ENCODE results near the gene GPX3. TPM values are rescaled to one million over a fixed set of nuclear protein-coding genes. Genes with fewer than 3 reads are reported as not detected.
A peak's percentile ranks its signal among the peaks of the same experiment; 100 is the strongest.

GPX3 gene
- total RNA-seq, 6 experiments from 2014 or later, result 192 to 869 (median 343) TPM

- H3K9me3 ChIP-seq, result no peaks in the 10 kb centered on the region
- ATAC-seq (no peak), DNase-seq (no peak)
- H3K36me3 ChIP-seq, result no peaks in the 10 kb centered on the region
- H3K27me3 ChIP-seq, result no peaks in the 10 kb centered on the region
- TF ChIP-seq POLR2A (IDR thresholded peaks at IDR 0.05), result no peak
- no peak for TF ChIP-seq CTCF (IDR thresholded peaks at IDR 0.05)
- H3K4me3 ChIP-seq, result no peak overlapping the region
- no peak overlapping the region for H3K27ac ChIP-seq
- intact Hi-C loops (cut with DNase I), result loop anchor here in 1 of 2 donors (5.0 kb wide), 1 partner anchor 34 kb away; no protein-coding TSS in a partner anchor
- peaks cover 0 to 36% (median 15%) of the 10 kb centered on the region in 4 donors for H3K4me1 ChIP-seq
- 63% methylated on average over 2 of the region's 2 CpGs for WGBS (ENCODE audit: insufficient coverage, low coverage, low lambda C conversion rate, missing lambda C conversion rate)
Measured at GRCh38 chr5:151008210-151008491, 12.2 kb upstream of the GPX3 start.

GRCh38 chr5:151008906-151009305 is 11.5 kb upstream of the GPX3 start:
- Histone ChIP-seq H3K36me3 (no peaks in the 10 kb centered on the region), H3K4me3 (no peak overlapping the region), H3K27me3 (no peaks in the 10 kb centered on the region), H3K4me1 (peaks cover 0 to 31% (median 12%) of the 10 kb centered on the region in 4 donors), H3K9me3 (no peaks in the 10 kb centered on the region), H3K27ac (no peak overlapping the region)
- intact Hi-C loops (cut with DNase I), result loop anchor here in 1 of 2 donors (5.0 kb wide), 1 partner anchor 33 kb away; no protein-coding TSS in a partner anchor
- 80% methylated on average over 2 of the region's 4 CpGs for WGBS (ENCODE audit: insufficient coverage, low coverage, low lambda C conversion rate, missing lambda C conversion rate)
- ATAC-seq (no peak), DNase-seq (no peak)
- TF ChIP-seq CTCF (IDR thresholded peaks at IDR 0.05), result no peak
- TF ChIP-seq POLR2A (IDR thresholded peaks at IDR 0.05), result no peak

GRCh38 chr5:151012862-151013261 is 7.5 kb upstream of the GPX3 start:
- Histone ChIP-seq H3K27me3 (no peaks in the 10 kb centered on the region), H3K27ac (no peak overlapping the region), H3K4me3 (no peak overlapping the region), H3K9me3 (no peaks in the 10 kb centered on the region), H3K36me3 (no peaks in the 10 kb centered on the region), H3K4me1 (peaks cover 0 to 38% (median 20%) of the 10 kb centered on the region in 4 donors)
- 63% methylated on average over 6 of the region's 6 CpGs for WGBS (ENCODE audit: insufficient coverage, low coverage, low lambda C conversion rate, missing lambda C conversion rate)
- TF ChIP-seq POLR2A (IDR thresholded peaks at IDR 0.05) (no peak), CTCF (IDR thresholded peaks at IDR 0.05) (no peak)
- intact Hi-C loops (cut with DNase I), result no loop called here
- ATAC-seq (no peak), DNase-seq (no peak)

- DNase-seq (no peak), ATAC-seq (peak; percentile 46 to 77 (median 70))
- peaks cover 0 to 50% (median 22%) of the 10 kb centered on the region in 4 donors for H3K4me1 ChIP-seq
- H3K9me3 ChIP-seq, result no peaks in the 10 kb centered on the region
- no peaks in the 10 kb centered on the region for H3K36me3 ChIP-seq
- H3K4me3 ChIP-seq, result no peak overlapping the region
- intact Hi-C loops (cut with DNase I), result no loop called here
- peak overlapping the region; percentile 18 to 97 (median 59) for H3K27ac ChIP-seq
- H3K27me3 ChIP-seq, result no peaks in the 10 kb centered on the region
- WGBS (ENCODE audit: insufficient coverage, low coverage, low lambda C conversion rate, missing lambda C conversion rate), result 61% methylated on average over 4 of the region's 4 CpGs
- TF ChIP-seq CTCF (IDR thresholded peaks at IDR 0.05), result no peak
- peak; percentile 47 for TF ChIP-seq POLR2A (IDR thresholded peaks at IDR 0.05)
Measured at GRCh38 chr5:151014680-151015343, 5.6 kb upstream of the GPX3 start.
